GM12892 (cell line): ENCODE measurements around the gene GDPD5.

Source experiments
- POLR2A ChIP-seq: IDR thresholded peaks from 2 replicates; pipeline ENCODE4 v1.6.1; 2011; ENCODE audit warnings: low read depth, low read length, control low read depth
- POLR2AphosphoS5 ChIP-seq: IDR thresholded peaks from 2 replicates; pipeline ENCODE4 v1.6.1; 2011; ENCODE audit warnings: low read depth, low read length, control low read depth
- TAF1 ChIP-seq: IDR thresholded peaks from 2 replicates; pipeline ENCODE4 v1.6.1; 2011; ENCODE audit warnings: low read depth, mild to moderate bottlenecking, control low read depth, low read length, borderline replicate concordance

DNA sequence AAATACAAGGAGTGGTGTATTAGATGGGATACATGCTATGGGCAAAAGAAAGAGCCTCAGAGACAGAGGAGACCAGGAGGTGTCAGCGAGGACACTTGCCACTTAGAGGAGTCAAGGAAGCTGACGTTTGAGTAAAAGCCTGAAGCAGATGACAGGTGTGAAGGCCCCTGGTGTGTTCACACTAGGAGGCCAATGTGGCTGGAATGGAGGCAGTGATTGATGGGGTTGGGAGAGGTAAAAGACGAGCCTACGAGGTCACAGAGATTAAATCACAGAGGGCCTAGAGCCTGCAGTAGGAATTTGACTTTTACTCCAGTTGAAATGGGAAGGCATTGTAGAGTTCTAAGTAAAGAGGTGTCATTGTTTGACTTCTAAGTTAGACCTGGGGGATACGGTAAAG lies 12.0 kb upstream of the GDPD5 start:
- TF ChIP-seq POLR2A (no peak), POLR2AphosphoS5 (no peak), TAF1 (no peak)
